Stimulated activated CD4-positive, alpha-beta T cell treated with anti-CD3 and anti-CD28 coated beads, Interleukin-2, amount 100 ng/mL, for 24 hours (primary cell): ENCODE measurements around the gene HCST.
A peak's percentile ranks its signal among the peaks of the same experiment; 100 is the strongest.
"Not testable (repeated sequence)": the region's sequence is repeated elsewhere in the genome, so short reads cannot be mapped to it uniquely, and the experiment has no call there.

Source experiments
- DNase-seq, 2 donors: peaks; one replicate each; pipeline ENCODE4 v3.0.0-alpha.2; 2020

The HCST gene

DNA sequence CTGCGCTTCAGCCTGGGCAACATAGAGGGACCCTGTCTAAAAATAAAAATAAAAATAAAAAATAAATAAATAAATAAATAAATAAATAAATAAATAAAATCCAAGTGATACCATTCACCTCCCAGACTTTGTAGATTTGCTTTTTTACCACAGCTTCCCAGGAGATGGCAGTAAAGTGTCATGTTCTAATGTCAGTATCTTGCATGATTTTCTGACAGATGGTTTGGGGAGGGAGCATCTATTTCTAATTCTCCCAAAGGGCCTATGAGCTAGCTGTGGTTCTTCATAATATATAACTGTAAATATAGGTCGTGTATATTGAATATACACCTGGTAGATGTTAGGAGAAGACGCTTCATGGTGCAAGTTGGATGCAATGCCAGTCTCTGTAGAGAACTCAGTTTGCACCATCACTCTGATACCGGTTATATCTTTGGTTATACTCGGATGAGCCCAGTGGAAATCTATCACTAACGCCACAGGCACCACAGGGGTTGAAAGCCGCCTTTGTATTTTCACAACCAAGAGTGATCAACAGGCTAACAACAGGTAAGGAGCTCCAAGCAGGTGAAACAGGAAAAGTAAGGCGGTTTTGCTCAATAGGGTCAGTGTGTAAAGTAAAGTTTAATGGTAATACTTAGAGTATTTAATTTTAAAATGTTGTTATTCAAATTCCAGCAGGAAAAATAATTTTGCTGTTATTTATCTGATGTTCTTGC lies 20.1 kb upstream of the HCST start:
- no peak for DNase-seq

GRCh38 chr19:35883882-35884281 lies 18.4 kb upstream of the HCST start:
- no peak for DNase-seq

GRCh38 chr19:35885225-35885738 lies 17.0 kb upstream of the HCST start:
- DNase-seq: no peak

- DNase-seq: no peak
Observed at GRCh38 chr19:35885904-35886303, 16.4 kb upstream of the HCST start.

- no peak for DNase-seq
Observed at GRCh38 chr19:35887197-35887596, 15.1 kb upstream of the HCST start.

- no peak for DNase-seq
Observed at GRCh38 chr19:35888398-35888797, 13.9 kb upstream of the HCST start.

GRCh38 chr19:35889370-35890112 lies 12.8 kb upstream of the HCST start:
- DNase-seq: no peak

GRCh38 chr19:35890113-35890650 lies 12.1 kb upstream of the HCST start:
- DNase-seq: no peak

- DNase-seq: not testable (repeated sequence)
Observed at GRCh38 chr19:35891819-35892218, 10.5 kb upstream of the HCST start.

GRCh38 chr19:35894342-35894741 lies 8.0 kb upstream of the HCST start:
- no peak for DNase-seq

DNA sequence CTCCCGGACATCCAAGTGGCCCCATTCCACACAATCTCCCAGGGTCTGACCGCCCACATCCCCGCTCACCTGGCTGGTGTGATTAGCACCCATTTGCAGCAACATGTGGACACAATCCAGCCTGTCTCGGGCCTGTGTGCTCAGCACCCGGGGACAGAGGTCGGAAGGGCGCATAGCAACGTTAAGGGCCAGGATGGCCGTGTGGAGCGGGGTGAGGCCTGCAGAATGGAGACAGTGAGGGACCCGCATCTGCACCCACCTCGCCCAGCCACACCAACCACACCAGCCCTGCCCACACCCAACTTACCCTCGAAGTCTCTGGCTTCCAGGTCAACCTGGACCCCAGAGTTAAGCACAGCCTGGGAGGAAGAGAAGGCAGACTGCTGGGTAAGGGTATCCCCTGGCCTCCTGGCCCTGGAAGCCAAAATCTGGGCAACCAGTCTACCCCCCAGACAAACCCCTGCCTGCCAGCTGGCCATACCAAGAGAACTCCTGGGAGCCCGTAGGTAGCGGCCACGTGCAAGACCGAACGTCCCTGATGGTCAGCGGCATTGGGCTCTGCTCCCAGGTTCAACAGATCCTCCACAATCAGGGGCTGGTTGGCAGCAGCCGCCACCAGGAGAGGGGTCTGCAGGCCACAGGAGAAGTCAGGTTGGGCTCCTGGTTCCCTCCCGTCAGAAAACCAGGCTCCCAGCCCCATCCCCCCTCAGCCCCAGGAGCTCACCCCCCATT lies 6.3 kb upstream of the HCST start:
- no peak for DNase-seq

- DNase-seq: no peak
Observed at GRCh38 chr19:35896643-35897040, 5.7 kb upstream of the HCST start.

DNA sequence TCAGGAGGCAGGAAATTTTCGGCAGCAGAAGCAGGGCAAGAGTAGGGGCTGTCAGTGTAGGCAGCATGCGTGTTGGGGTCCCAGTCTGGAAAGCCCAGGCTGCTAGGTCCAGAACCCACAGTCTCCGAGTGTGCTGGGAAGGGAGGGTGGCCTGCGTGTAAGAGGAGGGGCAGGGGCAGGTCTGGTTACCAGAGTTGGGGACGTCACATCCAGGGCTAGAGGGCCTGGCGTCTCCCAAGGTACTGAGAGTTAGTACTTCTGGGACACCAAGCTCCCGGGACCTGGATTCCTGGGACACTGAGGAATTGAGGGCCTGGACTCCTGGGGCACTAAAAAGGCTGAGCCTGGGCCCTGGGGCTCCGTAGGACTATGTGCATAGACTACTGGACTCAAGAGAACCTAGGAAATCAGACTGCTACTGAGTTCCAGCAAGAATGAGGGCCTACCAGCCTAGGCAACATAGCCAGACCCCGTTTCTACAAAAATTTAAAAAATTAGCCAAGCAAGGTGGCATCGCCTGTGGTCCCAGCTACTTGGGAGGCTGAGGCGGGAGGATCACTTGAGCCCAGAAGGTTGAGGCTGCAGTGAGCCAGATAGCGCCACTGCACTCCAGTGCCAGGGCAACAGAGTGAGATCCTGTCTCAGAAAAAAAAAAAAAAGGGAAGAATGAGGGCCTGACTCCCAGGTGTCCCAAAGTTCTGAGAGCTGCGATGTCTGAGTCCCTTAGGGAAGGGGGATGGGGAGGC lies 4.5 kb upstream of the HCST start:
- DNase-seq: no peak

- no peak for DNase-seq
Observed at GRCh38 chr19:35898499-35898809, 3.9 kb upstream of the HCST start.

DNA sequence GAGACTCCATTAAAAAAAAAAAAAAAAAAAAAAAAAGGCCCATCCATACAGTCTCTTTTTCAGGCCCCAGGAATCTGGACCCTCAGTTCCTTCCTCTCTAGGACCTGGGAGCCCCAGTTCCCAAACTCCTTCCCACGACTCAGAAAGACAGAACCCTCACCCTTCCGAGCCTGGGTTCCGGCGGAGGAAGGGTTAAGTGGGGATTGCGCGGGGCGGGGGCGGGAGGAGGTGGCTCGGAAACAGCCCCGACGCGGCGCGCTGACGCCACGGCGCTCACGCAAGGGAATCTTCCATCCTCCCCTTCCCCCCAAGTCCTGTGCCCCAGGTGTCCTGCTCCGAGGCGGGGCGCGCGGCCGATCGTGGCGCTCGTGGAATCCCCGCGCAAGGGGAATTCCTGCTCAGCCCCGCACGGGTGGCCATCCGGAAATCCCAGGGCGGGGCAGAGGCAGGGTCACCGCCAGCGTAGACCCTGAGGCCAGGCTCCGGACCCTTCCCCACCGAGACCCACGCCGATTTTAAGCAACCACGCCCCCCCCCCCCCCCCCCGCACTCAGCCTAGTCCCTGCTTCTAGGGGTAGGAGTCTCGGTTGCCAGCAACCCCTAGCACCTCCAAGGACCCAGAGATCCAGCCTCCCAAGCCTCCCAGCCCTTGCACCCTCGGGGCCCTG lies 2.6 kb upstream of the HCST start:
- DNase-seq: peak; percentile 89

DNA sequence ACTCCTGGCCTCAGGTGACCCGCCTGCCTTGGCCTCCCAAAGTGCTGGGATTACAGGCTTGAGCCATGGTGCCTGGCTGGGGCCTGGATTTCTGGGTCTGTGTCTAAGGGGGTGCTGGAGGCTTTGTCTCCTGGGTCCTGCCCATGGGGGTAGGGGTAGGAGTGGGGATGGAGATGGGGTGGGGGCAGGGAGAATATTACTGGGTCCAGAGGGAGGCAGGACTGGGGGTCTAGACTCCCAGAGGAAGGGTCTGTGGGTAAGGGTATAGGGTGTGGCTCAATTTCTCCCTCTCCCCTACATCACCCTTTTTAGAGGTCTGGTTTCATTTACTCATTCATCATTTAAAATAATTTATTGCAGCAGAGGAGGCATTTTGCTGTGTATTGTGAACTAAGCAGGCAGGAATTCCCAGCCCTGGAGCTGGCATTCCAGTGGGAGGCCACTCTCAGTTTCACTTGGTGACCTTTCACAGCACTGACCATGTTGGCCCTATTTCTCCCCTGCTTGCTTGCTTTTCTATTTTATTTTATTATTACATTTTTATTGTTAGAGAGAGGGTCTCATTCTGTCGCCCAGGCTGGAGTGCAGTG lies 1.2 kb upstream of the HCST start:
- DNase-seq: no peak

DNA sequence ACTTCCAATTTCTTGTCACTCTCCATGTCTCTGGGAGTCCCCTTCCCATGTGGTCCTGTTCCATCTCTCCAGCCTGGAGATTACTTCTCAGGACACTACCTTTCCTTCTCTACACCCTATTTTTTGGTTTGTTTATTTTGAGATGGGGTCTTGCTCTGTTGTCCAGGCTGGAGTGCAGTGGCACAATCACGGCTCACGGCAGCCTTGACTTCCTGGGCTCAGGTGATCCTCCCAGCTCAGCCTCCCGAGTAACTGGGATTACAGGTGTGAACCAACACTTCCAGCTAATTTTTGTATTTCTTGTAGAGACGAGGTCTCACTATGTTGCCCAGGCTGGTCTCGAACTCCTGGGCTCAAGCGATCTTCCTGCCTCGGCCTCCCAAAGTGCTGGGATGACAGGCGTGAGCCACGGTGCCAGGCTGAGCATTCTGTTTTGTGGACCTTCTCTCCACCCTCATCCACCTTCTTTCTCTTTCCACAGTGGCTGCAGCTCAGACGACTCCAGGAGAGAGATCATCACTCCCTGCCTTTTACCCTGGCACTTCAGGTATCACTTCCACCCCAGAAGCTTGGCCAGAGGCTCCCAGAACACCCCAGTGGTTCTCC lies 644 bp downstream of the HCST start:
- no peak for DNase-seq

- peak; percentile 82 to 89 for DNase-seq
Observed at GRCh38 chr19:35903550-35904179, 1.3 kb downstream of the HCST start.

DNA sequence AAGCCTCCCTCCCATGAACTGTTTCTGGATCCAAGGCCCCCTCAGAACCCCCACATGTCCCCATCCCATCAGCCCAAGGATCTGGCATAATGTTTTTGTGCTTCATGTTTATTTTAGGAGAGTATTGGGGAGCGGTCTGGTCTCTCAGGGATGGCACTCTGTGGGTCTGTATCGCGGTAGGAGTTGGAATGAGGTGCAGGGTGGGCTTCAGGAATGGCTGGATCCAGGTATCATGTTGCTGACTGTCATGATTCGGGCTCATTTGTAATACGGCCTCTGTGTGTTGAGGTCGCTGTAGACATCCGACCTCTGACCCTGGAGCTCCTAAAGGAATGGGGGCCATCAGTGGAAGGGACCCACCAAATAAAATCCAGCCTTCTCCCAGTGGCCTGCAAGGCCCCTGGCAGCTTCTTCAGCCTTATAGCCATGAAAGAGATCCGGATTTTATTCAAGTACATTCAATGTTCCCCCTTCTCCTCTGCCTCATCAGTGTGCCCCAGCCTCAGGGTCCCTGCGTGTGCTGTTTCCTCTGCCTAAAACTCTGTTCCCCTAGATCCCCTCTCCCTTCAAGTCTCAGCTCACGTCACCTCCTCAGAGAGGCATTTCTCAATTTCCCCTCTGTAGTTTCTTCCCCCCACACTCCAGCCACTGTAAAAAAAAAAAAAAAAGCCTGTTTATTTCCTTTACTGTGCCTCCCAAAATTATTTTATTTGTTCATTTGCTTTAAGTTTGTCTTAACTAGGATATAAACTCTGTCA lies 2.2 kb downstream of the HCST start:
- no peak for DNase-seq

GRCh38 chr19:35905178-35905727 lies 2.9 kb downstream of the HCST start:
- no peak for DNase-seq
